HG02798 (cell line): ENCODE data around the gene ZFP62.
"Not testable (repeated sequence)": the region's sequence is repeated elsewhere in the genome, so short reads cannot be mapped to it uniquely, and the experiment has no call there.

Source experiments
- ATAC-seq: cut with Tn5 transposase; IDR thresholded peaks from one replicate; pipeline ENCODE4 v1.9.1; 2021; ENCODE audit warnings: mild to moderate bottlenecking; ENCODE audit not compliant: unreplicated experiment, poor library complexity

ZFP62 gene

GRCh38 chr5:180860887-180861822, at the start of gene ZFP62:
ZFP62 (minus strand) TSS chr5:180861276; CDS start chr5:180861219, 57 bp downstream.
- peak; percentile 91 for ATAC-seq

- no peak for ATAC-seq
Observed at GRCh38 chr5:180910735-180911134, 49.7 kb upstream of the ZFP62 start.

- ATAC-seq: no peak
Observed at GRCh38 chr5:180910182-180910581, 49.1 kb upstream of the ZFP62 start.

- ATAC-seq: no peak
Observed at GRCh38 chr5:180909782-180910181, 48.7 kb upstream of the ZFP62 start.

- ATAC-seq: no peak
Observed at GRCh38 chr5:180908998-180909731, 48.1 kb upstream of the ZFP62 start.

- no peak for ATAC-seq
Observed at GRCh38 chr5:180908400-180908799, 47.3 kb upstream of the ZFP62 start.

- no peak for ATAC-seq
Observed at GRCh38 chr5:180901319-180902009, 40.4 kb upstream of the ZFP62 start.

- no peak for ATAC-seq
Observed at GRCh38 chr5:180900178-180900577, 39.1 kb upstream of the ZFP62 start.

- ATAC-seq: no peak
Observed at GRCh38 chr5:180898621-180899246, 37.7 kb upstream of the ZFP62 start, which contains the start of gene BTNL8. BTNL8 (plus strand) TSS chr5:180899159; CDS start chr5:180899311, 152 bp downstream.

GRCh38 chr5:180895330-180895729, 34.3 kb upstream of the ZFP62 start:
- ATAC-seq: not testable (repeated sequence)

- no peak for ATAC-seq
Observed at GRCh38 chr5:180889381-180889780, 28.3 kb upstream of the ZFP62 start.

GRCh38 chr5:180885845-180886529, 24.9 kb upstream of the ZFP62 start:
- ATAC-seq: not testable (repeated sequence)

- no peak for ATAC-seq
Observed at GRCh38 chr5:180875860-180876426, 14.9 kb upstream of the ZFP62 start.

- ATAC-seq: no peak
Observed at GRCh38 chr5:180874804-180875582, 13.9 kb upstream of the ZFP62 start.

GRCh38 chr5:180873615-180874520, 12.8 kb upstream of the ZFP62 start:
- peak; percentile 42 for ATAC-seq

GRCh38 chr5:180872419-180872818, 11.3 kb upstream of the ZFP62 start:
- no peak for ATAC-seq

GRCh38 chr5:180870276-180871068, 9.4 kb upstream of the ZFP62 start:
- no peak for ATAC-seq
